ENCODE measurements around the gene ZNF606. TPM values are rescaled to one million over a fixed set of nuclear protein-coding genes. Genes with fewer than 3 reads are reported as not detected.

ZNF606 gene
- polyA plus RNA-seq, 1 donor (not counting 4 experiments of a cell fraction or from before 2014, with no cell fraction given) = 3.5 TPM

- Histone ChIP-seq H4K20me1 (ENCODE audit: control insufficient read depth, extremely low read depth, insufficient read depth, low read length) (no peaks in the 10 kb centered on the region), H2AFZ (ENCODE audit: control insufficient read depth, low read length) (no peak overlapping the region)
- no peak for FAIRE-seq
These were observed 31.8 kb upstream of the ZNF606 start for GRCh38 chr19:58034477-58034793.

GRCh38 chr19:58033741-58034476 is 31.3 kb upstream of the ZNF606 start, which contains the start of gene ZSCAN1:
TSS of gene ZSCAN1 (plus strand) at chr19:58034025. CDS start at chr19:58037837, 3,812 bp downstream.
- no peak for TF ChIP-seq EZH2 (IDR thresholded peaks at IDR 0.05; ENCODE audit: low read length)
- TF ChIP-seq, protein P1, sequence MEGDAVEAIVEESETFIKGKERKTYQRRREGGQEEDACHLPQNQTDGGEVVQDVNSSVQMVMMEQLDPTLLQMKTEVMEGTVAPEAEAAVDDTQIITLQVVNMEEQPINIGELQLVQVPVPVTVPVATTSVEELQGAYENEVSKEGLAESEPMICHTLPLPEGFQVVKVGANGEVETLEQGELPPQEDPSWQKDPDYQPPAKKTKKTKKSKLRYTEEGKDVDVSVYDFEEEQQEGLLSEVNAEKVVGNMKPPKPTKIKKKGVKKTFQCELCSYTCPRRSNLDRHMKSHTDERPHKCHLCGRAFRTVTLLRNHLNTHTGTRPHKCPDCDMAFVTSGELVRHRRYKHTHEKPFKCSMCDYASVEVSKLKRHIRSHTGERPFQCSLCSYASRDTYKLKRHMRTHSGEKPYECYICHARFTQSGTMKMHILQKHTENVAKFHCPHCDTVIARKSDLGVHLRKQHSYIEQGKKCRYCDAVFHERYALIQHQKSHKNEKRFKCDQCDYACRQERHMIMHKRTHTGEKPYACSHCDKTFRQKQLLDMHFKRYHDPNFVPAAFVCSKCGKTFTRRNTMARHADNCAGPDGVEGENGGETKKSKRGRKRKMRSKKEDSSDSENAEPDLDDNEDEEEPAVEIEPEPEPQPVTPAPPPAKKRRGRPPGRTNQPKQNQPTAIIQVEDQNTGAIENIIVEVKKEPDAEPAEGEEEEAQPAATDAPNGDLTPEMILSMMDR (optimal IDR thresholded peaks at IDR 0.05 in 1 of 3, IDR thresholded peaks at IDR 0.05 in 1 of 3, conservative IDR thresholded peaks at IDR 0.05 in 1 of 3; ENCODE audit: extremely low read depth in 1 of 3, insufficient read depth in 2 of 3, low read length in 3 of 3) = no peak
- Histone ChIP-seq H3K4me3 (ENCODE audit: control insufficient read depth in 2 of 3, extremely low read depth in 1 of 3, insufficient read depth in 2 of 3, low read depth in 1 of 3, low read length in 3 of 3) (no peak within 1 kb of the TSS), H3K4me2 (ENCODE audit: control insufficient read depth, extremely low read depth, insufficient read depth, low read depth, low read length) (no peak within 1 kb of the TSS), H2AFZ (ENCODE audit: control insufficient read depth, low read length) (no peak within 1 kb of the TSS), H4K20me1 (ENCODE audit: control insufficient read depth, extremely low read depth, insufficient read depth, low read length) (no peaks in the 10 kb centered on the region), H3K79me2 (ENCODE audit: control insufficient read depth, insufficient read depth, low read length) (no peaks in the 10 kb centered on the region), H3K27me3 (ENCODE audit: control insufficient read depth, extremely low read depth, insufficient read depth, low read length) (no peaks in the 10 kb centered on the region), H3K4me1 (ENCODE audit: control insufficient read depth, extremely low read depth, insufficient read depth, low read length) (no peaks in the 10 kb centered on the region), H3K9me3 (ENCODE audit: control insufficient read depth, low read depth, low read length) (peaks cover 7% of the 10 kb centered on the region), H3K9me1 (ENCODE audit: control insufficient read depth, extremely low read depth, insufficient read depth, low read length) (no peaks in the 10 kb centered on the region), H3K9ac (ENCODE audit: control insufficient read depth, extremely low read depth, insufficient read depth, low read length) (no peak within 1 kb of the TSS), H3K36me3 (ENCODE audit: control insufficient read depth in 2 of 2, extremely low read depth in 1 of 2, insufficient read depth in 2 of 2, low read length in 2 of 2) (no peaks in the 10 kb centered on the region), H3K27ac (ENCODE audit: control insufficient read depth, insufficient read depth, low read length) (no peak within 1 kb of the TSS)
- no peak for DNase-seq (ENCODE audit: low read depth, low spot score)
- dilution Hi-C loops (cut with MboI; ENCODE audit: extremely low pct_ligation_motif_present, low sequenced_read_pairs) = no loop called here
- FAIRE-seq = no peak

More at GRCh38 chr19:58034477-58034793, 31.8 kb upstream of the ZNF606 start:
- H3K4me3 ChIP-seq (ENCODE audit: control insufficient read depth in 2 of 3, extremely low read depth in 1 of 3, insufficient read depth in 2 of 3, low read depth in 1 of 3, low read length in 3 of 3) = no peak overlapping the region
- DNase-seq (ENCODE audit: low read depth, low spot score) = no peak
- no peaks in the 10 kb centered on the region for H3K36me3 ChIP-seq (ENCODE audit: control insufficient read depth in 2 of 2, extremely low read depth in 1 of 2, insufficient read depth in 2 of 2, low read length in 2 of 2)
- no peak overlapping the region for H3K27ac ChIP-seq (ENCODE audit: control insufficient read depth, insufficient read depth, low read length)
- H3K79me2 ChIP-seq (ENCODE audit: control insufficient read depth, insufficient read depth, low read length) = no peaks in the 10 kb centered on the region
- no peaks in the 10 kb centered on the region for H3K4me1 ChIP-seq (ENCODE audit: control insufficient read depth, extremely low read depth, insufficient read depth, low read length)
- no peak for TF ChIP-seq EZH2 (IDR thresholded peaks at IDR 0.05; ENCODE audit: low read length)
- TF ChIP-seq, protein P1 (optimal IDR thresholded peaks at IDR 0.05 in 1 of 3, IDR thresholded peaks at IDR 0.05 in 1 of 3, conservative IDR thresholded peaks at IDR 0.05 in 1 of 3; ENCODE audit: extremely low read depth in 1 of 3, insufficient read depth in 2 of 3, low read length in 3 of 3) = no peak
- no peak overlapping the region for H3K4me2 ChIP-seq (ENCODE audit: control insufficient read depth, extremely low read depth, insufficient read depth, low read depth, low read length)
- peaks cover 9% of the 10 kb centered on the region for H3K9me3 ChIP-seq (ENCODE audit: control insufficient read depth, low read depth, low read length)
- H3K9me1 ChIP-seq (ENCODE audit: control insufficient read depth, extremely low read depth, insufficient read depth, low read length) = no peaks in the 10 kb centered on the region
- H3K27me3 ChIP-seq (ENCODE audit: control insufficient read depth, extremely low read depth, insufficient read depth, low read length) = no peaks in the 10 kb centered on the region
- no peak overlapping the region for H3K9ac ChIP-seq (ENCODE audit: control insufficient read depth, extremely low read depth, insufficient read depth, low read length)
- dilution Hi-C loops (cut with MboI; ENCODE audit: extremely low pct_ligation_motif_present, low sequenced_read_pairs) = no loop called here

Measured in keratinocyte (primary cell).